K562 (cell line): ENCODE measurements around the gene GCK. TPM values are rescaled to one million over a fixed set of nuclear protein-coding genes. Genes with fewer than 3 reads are reported as not detected.

Experiments used
- BCL6 ChIP-seq: fragments of 250-450 bp; sonication (Bioruptor Pico); IDR thresholded peaks from 2 replicates; pipeline ENCODE4 v1.4.0; 2020
- EGR1 ChIP-seq: fragments of 450-650 bp; conservative IDR thresholded peaks from 2 replicates; pipeline ENCODE4 v1.6.1; 2017; ENCODE audit warnings: mild to moderate bottlenecking
- JUNB ChIP-seq: fragments of 450-650 bp; formaldehyde crosslinking; conservative IDR thresholded peaks from 2 replicates; pipeline ENCODE4 v1.4.0; 2020; ENCODE audit warnings: mild to moderate bottlenecking
- KLF13 ChIP-seq: fragments of 450-650 bp; IDR thresholded peaks from 2 replicates; pipeline ENCODE4 v1.6.1; 2016; ENCODE audit warnings: missing genetic modification characterization, low read depth, mild to moderate bottlenecking, missing compliant biosample characterization, moderate library complexity, borderline replicate concordance
- MITF ChIP-seq: IDR thresholded peaks from 2 replicates; pipeline ENCODE4 v1.6.1; 2014; ENCODE audit warnings: antibody characterized with exemption
- NCOA1 ChIP-seq: fragments of 450-650 bp; IDR thresholded peaks from 2 replicates; pipeline ENCODE4 v1.6.1; 2016; ENCODE audit warnings: low read depth
- PATZ1 ChIP-seq: fragments of 250-450 bp; sonication (Bioruptor Pico); IDR thresholded peaks from 2 replicates; pipeline ENCODE4 v1.5.0; 2020; ENCODE audit warnings: mild to moderate bottlenecking, borderline replicate concordance
- SMAD3 ChIP-seq: fragments of 450-650 bp; formaldehyde crosslinking; conservative IDR thresholded peaks from 2 replicates; pipeline ENCODE4 v1.4.0; 2020; ENCODE audit warnings: mild to moderate bottlenecking
- TSC22D4 ChIP-seq: fragments of 450-650 bp; IDR thresholded peaks from 2 replicates; pipeline ENCODE4 v1.6.1; 2016; ENCODE audit warnings: missing genetic modification characterization, missing biosample characterization, control low read depth
- ZBTB26 ChIP-seq: fragments of 450-650 bp; formaldehyde crosslinking; IDR thresholded peaks from 2 replicates; pipeline ENCODE4 v1.4.0; 2022; ENCODE audit warnings: missing genetic modification characterization
- ZNF143 ChIP-seq: sonication (generic); formaldehyde crosslinking; IDR thresholded peaks from 2 replicates; pipeline ENCODE4 v1.9.0; 2022; ENCODE audit warnings: mild to moderate bottlenecking, missing genetic modification reagents
- ZNF224 ChIP-seq: sonication (generic); formaldehyde crosslinking; IDR thresholded peaks from 2 replicates; pipeline ENCODE4 v1.8.0; 2022; ENCODE audit warnings: mild to moderate bottlenecking, missing genetic modification reagents
- ZNF407 ChIP-seq: fragments of 450-650 bp; IDR thresholded peaks from 2 replicates; pipeline ENCODE4 v1.6.1; 2016; ENCODE audit warnings: low read depth
- ZNF699 ChIP-seq: fragments of 250-450 bp; sonication (Bioruptor Pico); IDR thresholded peaks from 2 replicates; pipeline ENCODE4 v1.8.0; 2021; ENCODE audit warnings: mild to moderate bottlenecking, moderate library complexity; ENCODE audit not compliant: insufficient replicate concordance
- polyA plus RNA-seq, 8 experiments: library from polyadenylated mRNA; depleted of rRNA in 4 of 8; stranded (reverse) in 5 of 8; unstranded in 3 of 8; fragments of >200 nt; fragmentation: Nextera tagmentation in 2 of 8; fragmentation: Illumina TruSeq in 1 of 8; extraction: Ambion mirVana in 2 of 8; extraction: Trizol in 1 of 8; gene quantifications; 2 replicates each; pipeline versions ENCODE4 v1.2.1 to v1.2.3, GENCODE V29; 2011 to 2014; ENCODE audit warnings: inconsistent platforms in 1 of 8, missing spikeins in 1 of 8
- total RNA-seq, 7 experiments: library from RNA; depleted of rRNA in 6 of 7; stranded (reverse); fragments of >200 nt in 6 of 7; fragmentation: Illumina TruSeq in 2 of 7; extraction: Trizol in 2 of 7; gene quantifications; 2 replicates each; pipeline versions ENCODE4 v1.2.1 to v1.2.3, GENCODE V29; 2011 to 2021; ENCODE audit warnings: low replicate concordance in 1 of 7

Gene GCK
- total and polyA plus RNA-seq, 9 of the 15 experiments (the other 6 are each of a cell fraction or from before 2014, with no cell fraction given) = 0.11 to 0.55 (median 0.16) TPM; not detected in 3

GRCh38 chr7:44147026-44147991 is 41.9 kb downstream of the GCK start (continued):
- TF ChIP-seq ZNF407 = no peak
- no peak for TF ChIP-seq ZBTB26
- TF ChIP-seq ZNF699 (CRISPR knock-in tag) = no peak
- no peak for TF ChIP-seq KLF13 (tag)
- no peak for TF ChIP-seq PATZ1
- peak; percentile 69; the same call in 1 of the 2 replicates for TF ChIP-seq NCOA1
- no peak for TF ChIP-seq JUNB (CRISPR knock-in tag)
- no peak for TF ChIP-seq ZNF143 (CRISPR knock-in tag)
- TF ChIP-seq ZNF224 (CRISPR knock-in tag) = no peak
- TF ChIP-seq SMAD3 (CRISPR knock-in tag) = no peak
- TF ChIP-seq EGR1 = 0 out of 2 replicates have a peak, but pooled peaks have one; percentile 35
- no peak for TF ChIP-seq MITF
- TF ChIP-seq TSC22D4 (tag) = no peak
- no peak for TF ChIP-seq BCL6
